Measurements from ENCODE around the gene EBF4.

DNA sequence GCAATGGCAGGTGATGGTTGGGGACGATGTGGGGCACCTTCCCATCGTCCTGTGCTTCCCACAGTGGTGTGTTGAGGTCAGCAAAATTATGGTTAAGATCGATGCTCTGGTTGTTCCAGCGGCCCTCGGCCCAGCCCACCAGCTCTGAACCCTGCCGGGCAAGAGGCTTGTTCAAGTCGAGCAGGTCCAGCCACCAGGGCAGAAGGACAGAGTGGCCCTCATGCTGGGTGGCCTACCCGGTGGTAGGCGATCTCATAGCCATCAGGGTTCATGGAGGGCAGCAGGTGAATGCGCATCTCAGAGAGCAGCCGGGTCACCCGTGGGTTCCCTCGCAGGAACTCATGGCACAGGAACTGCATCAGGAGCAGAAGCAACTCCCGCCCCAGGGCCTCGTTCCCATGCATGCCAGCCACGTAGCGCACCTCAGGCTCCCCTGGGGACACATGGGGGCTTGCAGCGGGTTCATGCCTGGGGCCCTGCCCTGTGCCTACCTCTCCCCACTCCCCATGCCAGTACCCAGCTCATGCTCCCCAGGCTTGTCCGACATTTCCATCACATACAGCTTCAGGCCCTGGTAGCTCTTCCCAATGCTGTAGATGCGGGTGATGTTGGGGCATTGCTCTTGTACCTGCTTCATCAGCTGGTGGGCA is 103.6 kb downstream of the EBF4 start:
- TF ChIP-seq, protein P1, sequence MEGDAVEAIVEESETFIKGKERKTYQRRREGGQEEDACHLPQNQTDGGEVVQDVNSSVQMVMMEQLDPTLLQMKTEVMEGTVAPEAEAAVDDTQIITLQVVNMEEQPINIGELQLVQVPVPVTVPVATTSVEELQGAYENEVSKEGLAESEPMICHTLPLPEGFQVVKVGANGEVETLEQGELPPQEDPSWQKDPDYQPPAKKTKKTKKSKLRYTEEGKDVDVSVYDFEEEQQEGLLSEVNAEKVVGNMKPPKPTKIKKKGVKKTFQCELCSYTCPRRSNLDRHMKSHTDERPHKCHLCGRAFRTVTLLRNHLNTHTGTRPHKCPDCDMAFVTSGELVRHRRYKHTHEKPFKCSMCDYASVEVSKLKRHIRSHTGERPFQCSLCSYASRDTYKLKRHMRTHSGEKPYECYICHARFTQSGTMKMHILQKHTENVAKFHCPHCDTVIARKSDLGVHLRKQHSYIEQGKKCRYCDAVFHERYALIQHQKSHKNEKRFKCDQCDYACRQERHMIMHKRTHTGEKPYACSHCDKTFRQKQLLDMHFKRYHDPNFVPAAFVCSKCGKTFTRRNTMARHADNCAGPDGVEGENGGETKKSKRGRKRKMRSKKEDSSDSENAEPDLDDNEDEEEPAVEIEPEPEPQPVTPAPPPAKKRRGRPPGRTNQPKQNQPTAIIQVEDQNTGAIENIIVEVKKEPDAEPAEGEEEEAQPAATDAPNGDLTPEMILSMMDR (IDR thresholded peaks at IDR 0.05): no peak
- TF ChIP-seq POLR2A (IDR thresholded peaks at IDR 0.05): no peak

Data from uterus (tissue), 2 donors.